Sigmoid colon (tissue), 4 donors: Measurements from ENCODE around the gene HEATR5A.

Source experiments
- CTCF ChIP-seq, 4 experiments: fragments of 450-650 bp in 3 of 4; fragments of 200-600 bp in 1 of 4; IDR thresholded peaks; one replicate each; pipeline ENCODE4 v1.5.1; 2016 to 2019; ENCODE audit warnings: antibody characterized with exemption in 4 of 4, mild to moderate bottlenecking in 3 of 4, moderate library complexity in 2 of 4
- EP300 ChIP-seq, 4 donors: sonication (generic); formaldehyde crosslinking; IDR thresholded peaks; one replicate each; pipeline ENCODE4 v1.6.1; 2017; ENCODE audit warnings: antibody characterized with exemption in 4 of 4

- TF ChIP-seq CTCF (IDR thresholded peaks at IDR 0.05) (no peak), EP300 (IDR thresholded peaks at IDR 0.05) (no peak)
Measured at GRCh38 chr14:31435276-31435675, 14.9 kb upstream of the HEATR5A start.
